GM12892 (cell line): Measurements from ENCODE around the gene RAB35.

Experiments used
- POLR2A ChIP-seq: IDR thresholded peaks from 2 replicates; pipeline ENCODE4 v1.6.1; 2011; ENCODE audit warnings: low read depth, low read length, control low read depth
- POLR2AphosphoS5 ChIP-seq: IDR thresholded peaks from 2 replicates; pipeline ENCODE4 v1.6.1; 2011; ENCODE audit warnings: low read depth, low read length, control low read depth

DNA sequence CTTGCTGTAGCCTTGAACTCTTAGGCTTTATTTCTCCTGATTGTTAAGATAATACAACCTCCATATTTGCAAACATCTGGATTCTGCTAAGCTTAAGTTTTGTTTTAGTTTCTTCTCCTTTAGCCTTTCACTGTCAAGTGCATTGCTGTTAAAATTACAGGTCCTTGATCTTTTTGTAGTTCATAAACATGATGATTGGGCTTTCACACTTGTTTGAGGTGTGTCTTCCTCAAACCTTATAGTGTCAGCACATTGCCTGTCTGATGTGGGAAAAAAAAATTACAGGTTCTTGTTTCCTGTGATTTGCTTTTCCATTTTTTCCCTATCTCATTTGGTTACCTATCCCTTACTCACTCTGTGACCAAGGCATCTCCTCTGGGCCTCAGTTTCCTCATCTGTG, 68.3 kb downstream of the RAB35 start:
- TF ChIP-seq POLR2A (no peak), POLR2AphosphoS5 (no peak)
